SH-SY5Y (cell line): ENCODE data around the gene KCNK1.

ENCODE experiments used
- GATA2 ChIP-seq: IDR thresholded peaks from 2 replicates; pipeline ENCODE4 v1.6.1; 2011; ENCODE audit warnings: mild to moderate bottlenecking, low read depth, low read length
- GATA3 ChIP-seq: IDR thresholded peaks from 2 replicates; pipeline ENCODE4 v1.6.1; 2011; ENCODE audit warnings: low read depth, mild to moderate bottlenecking, low read length, moderate library complexity

GRCh38 chr1:233704898-233705723 is 91.2 kb downstream of the KCNK1 start:
- TF ChIP-seq GATA3, result peak; percentile 70
- peak; percentile 80 for TF ChIP-seq GATA2
